GM12801 (cell line): ENCODE measurements around the gene CEACAM20.

Source experiments
- CTCF ChIP-seq: IDR thresholded peaks from one replicate; pipeline ENCODE4 v1.5.1; 2011; ENCODE audit warnings: control low read depth; ENCODE audit not compliant: insufficient read length; ENCODE audit errors: extremely low read depth

The CEACAM20 gene

GRCh38 chr19:44529536-44529935 lies at the start of gene CEACAM20:
Gene CEACAM20, minus strand, starts transcription at chr19:44529675. Its CDS starts 166 bp downstream, at chr19:44529509.
- no peak for TF ChIP-seq CTCF

GRCh38 chr19:44577566-44577874 lies 48.0 kb upstream of the CEACAM20 start:
- TF ChIP-seq CTCF: no peak

- TF ChIP-seq CTCF: no peak
Observed at GRCh38 chr19:44576843-44577565, 47.5 kb upstream of the CEACAM20 start.

- TF ChIP-seq CTCF: no peak
Observed at GRCh38 chr19:44575116-44575700, 45.7 kb upstream of the CEACAM20 start.

GRCh38 chr19:44574186-44574950 lies 44.9 kb upstream of the CEACAM20 start:
- no peak for TF ChIP-seq CTCF

GRCh38 chr19:44573627-44574026 lies 44.2 kb upstream of the CEACAM20 start:
- no peak for TF ChIP-seq CTCF

GRCh38 chr19:44573183-44573582 lies 43.7 kb upstream of the CEACAM20 start:
- no peak for TF ChIP-seq CTCF
